PFSK-1 (cell line): ENCODE data around the gene ZNF804B.

Experiments
- FOXP2 ChIP-seq: optimal IDR thresholded peaks from 2 replicates; pipeline ENCODE3; 2011; ENCODE audit warnings: borderline replicate concordance, control low read depth, inconsistent platforms; ENCODE audit not compliant: insufficient read depth; ENCODE audit errors: extremely low read length, extremely low read depth
- POLR2AphosphoS5 ChIP-seq: IDR thresholded peaks from 2 replicates; pipeline ENCODE4 v1.6.1; 2012; ENCODE audit warnings: low read depth, mild to moderate bottlenecking, control low read depth, low read length, moderate library complexity
- REST ChIP-seq, 2 experiments: IDR thresholded peaks; 2 replicates each; pipeline versions ENCODE4 v1.6.1 to v1.8.0; 2011 to 2012; ENCODE audit warnings: low read depth in 2 of 2, low read length in 2 of 2, control low read depth in 1 of 2, inconsistent platforms in 1 of 2, mild to moderate bottlenecking in 1 of 2, moderate library complexity in 1 of 2; ENCODE audit not compliant: insufficient read depth in 1 of 2
- SIN3A ChIP-seq: IDR thresholded peaks from 2 replicates; pipeline ENCODE4 v1.6.1; 2012; ENCODE audit warnings: mild to moderate bottlenecking, low read length, moderate library complexity, borderline replicate concordance; ENCODE audit not compliant: insufficient read depth
- TAF1 ChIP-seq: IDR thresholded peaks from 2 replicates; pipeline ENCODE4 v1.6.1; 2012; ENCODE audit warnings: low read length, control low read depth, borderline replicate concordance; ENCODE audit not compliant: insufficient read depth

GRCh38 chr7:89072081-89072480, 312.6 kb downstream of the ZNF804B start:
- TF ChIP-seq POLR2AphosphoS5 (no peak), REST (IDR thresholded peaks at IDR 0.05; ENCODE audit: insufficient read depth in 1 of 2, low read depth in 2 of 2, low read length in 2 of 2) (no peak), TAF1 (no peak), SIN3A (no peak), FOXP2 (no peak)
